ENCODE results near the gene KCNK6.

DNA sequence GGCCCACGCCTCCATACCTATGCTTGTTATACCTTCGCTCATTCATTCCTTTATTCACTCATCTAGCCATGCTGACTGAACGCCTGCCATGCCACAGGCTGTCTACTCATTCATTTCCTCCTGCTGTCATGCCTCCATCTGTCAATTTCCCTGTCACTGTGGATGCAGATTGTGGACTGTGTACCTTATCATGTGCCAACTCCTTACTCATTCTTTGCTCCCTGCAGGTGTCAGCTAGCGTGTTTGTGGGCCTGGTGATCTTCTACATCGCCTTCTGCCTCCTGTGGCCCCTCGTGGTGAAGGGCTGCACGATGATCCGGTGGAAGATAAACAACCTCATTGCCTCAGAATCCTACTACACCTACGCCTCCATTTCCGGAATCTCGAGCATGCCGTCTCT, 50.7 kb downstream of the KCNK6 start:
- TF ChIP-seq, protein P1, sequence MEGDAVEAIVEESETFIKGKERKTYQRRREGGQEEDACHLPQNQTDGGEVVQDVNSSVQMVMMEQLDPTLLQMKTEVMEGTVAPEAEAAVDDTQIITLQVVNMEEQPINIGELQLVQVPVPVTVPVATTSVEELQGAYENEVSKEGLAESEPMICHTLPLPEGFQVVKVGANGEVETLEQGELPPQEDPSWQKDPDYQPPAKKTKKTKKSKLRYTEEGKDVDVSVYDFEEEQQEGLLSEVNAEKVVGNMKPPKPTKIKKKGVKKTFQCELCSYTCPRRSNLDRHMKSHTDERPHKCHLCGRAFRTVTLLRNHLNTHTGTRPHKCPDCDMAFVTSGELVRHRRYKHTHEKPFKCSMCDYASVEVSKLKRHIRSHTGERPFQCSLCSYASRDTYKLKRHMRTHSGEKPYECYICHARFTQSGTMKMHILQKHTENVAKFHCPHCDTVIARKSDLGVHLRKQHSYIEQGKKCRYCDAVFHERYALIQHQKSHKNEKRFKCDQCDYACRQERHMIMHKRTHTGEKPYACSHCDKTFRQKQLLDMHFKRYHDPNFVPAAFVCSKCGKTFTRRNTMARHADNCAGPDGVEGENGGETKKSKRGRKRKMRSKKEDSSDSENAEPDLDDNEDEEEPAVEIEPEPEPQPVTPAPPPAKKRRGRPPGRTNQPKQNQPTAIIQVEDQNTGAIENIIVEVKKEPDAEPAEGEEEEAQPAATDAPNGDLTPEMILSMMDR (IDR thresholded peaks at IDR 0.05) = no peak
- TF ChIP-seq POLR2A (IDR thresholded peaks at IDR 0.05) = no peak
